ENCODE data around the gene PRKCA.
"Not testable (repeated sequence)": the region's sequence is repeated elsewhere in the genome, so short reads cannot be mapped to it uniquely, and the experiment has no call there.

PRKCA gene

DNA sequence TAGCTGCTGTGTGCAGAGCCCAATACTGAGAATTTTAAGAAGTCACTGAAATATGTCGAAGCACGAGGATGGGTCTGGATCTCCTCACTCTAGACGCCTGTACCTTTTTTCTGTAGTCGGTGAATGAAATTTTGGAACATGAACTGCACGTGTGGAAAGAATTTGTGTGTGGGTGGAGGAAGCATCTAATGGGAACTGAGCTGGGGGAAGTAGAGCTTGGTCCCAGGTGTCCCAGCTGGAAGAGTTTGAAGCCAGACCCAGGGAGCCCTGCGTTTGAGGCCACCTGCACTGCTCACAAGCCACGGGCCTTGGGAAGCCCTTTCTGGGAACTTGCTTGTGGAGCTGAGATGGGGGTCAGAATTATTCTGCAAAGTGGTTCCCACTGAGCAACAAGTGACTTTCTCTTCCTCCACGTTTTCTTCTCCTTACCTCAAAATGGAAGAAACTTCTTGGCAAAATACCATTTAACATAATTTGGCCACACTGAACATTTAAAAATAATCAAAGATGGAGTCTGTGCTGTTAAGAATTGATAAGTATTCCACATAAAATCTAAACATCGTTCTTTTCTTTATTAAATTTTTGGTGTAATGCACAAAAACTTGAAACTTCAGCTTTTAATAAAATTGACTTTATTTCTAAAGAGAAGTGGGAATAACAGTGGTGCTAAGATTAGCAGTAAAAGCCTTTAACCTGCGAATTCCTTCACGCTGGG, 163.8 kb downstream of the PRKCA start:
- no peak for DNase-seq (ENCODE audit: low read depth)

GRCh38 chr17:66466840-66467367, 164.5 kb downstream of the PRKCA start:
- DNase-seq (ENCODE audit: low read depth): no peak

- no peak for DNase-seq (ENCODE audit: low read depth)
These were observed 165.4 kb downstream of the PRKCA start for GRCh38 chr17:66467766-66468165.

- DNase-seq (ENCODE audit: low read depth): no peak
These were observed 166.1 kb downstream of the PRKCA start for GRCh38 chr17:66468241-66469087.

DNA sequence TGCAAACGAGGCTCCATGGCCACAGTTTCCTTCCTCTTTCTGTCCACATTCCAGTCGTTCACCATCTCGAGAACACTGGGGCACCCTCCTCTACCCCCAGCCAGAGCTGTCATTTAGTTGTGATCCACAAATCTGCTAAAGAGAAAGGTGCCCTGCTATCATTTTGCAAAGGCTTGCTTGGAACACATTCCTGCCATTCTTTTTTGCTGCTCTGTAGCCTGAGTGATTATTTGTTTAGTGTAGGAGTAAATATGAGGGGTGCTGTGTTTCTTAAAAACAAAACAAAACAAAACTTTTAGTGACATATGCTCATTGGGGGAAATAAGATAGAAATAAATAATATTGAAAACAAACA, 166.7 kb downstream of the PRKCA start:
- DNase-seq (ENCODE audit: low read depth): no peak

DNA sequence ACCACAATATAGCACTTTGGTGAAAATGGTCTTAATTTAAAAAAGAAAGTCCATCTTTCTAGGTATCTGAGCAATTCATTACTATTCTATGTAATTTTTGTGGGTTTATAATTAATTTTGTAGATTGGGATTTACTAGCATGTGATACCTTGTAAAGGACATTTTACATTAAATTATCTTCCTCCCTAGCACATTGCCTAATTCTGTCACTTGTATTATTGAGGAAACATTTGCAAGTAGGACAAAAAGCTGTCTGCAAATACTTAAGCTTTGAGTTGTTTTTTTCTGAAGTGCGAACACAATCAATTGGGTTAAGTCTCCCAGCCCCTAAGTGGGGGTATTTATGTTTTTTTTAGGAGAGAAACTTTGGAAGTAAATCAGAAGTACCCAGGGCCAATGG, 167.0 kb downstream of the PRKCA start:
- DNase-seq (ENCODE audit: low read depth): no peak

DNA sequence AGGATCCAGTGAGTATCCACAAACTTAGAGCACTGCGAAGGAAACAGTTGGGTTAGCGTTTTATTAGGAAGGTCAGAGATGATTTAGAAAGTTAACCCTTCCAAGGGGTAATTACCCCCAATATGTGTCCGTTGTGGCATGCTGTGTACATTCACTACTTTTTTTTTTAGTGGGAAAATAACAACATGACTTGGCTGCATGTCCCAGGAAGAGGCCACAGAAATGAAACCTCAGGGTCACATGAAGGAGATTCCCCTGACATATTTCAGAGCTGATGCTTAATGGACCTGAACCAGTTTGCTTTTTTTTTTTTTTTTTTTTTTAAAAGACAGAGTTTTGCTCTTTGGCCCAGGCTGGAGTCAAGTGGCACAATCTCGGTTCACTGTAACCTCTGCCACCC, 167.5 kb downstream of the PRKCA start:
- DNase-seq (ENCODE audit: low read depth): no peak

DNA sequence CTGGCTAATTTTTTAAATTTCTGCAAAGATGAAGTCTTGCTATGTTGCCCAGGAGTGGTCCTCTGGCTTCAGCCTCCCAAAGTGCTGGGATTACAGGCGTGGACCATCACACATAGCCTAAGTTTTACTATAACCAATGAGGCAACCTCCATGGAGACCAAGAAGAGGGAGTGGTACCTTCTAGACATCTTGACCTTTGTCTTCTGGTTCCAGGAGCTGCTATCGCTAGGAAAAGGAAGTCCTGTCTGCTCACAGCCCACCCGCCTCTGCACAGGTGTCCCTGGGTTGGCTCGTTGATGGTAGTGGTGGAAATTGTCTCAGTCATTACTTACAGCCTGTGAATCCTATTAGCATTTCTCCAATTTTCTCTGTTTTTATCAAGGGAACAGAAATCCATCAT, 169.7 kb downstream of the PRKCA start:
- DNase-seq (ENCODE audit: low read depth): no peak

DNA sequence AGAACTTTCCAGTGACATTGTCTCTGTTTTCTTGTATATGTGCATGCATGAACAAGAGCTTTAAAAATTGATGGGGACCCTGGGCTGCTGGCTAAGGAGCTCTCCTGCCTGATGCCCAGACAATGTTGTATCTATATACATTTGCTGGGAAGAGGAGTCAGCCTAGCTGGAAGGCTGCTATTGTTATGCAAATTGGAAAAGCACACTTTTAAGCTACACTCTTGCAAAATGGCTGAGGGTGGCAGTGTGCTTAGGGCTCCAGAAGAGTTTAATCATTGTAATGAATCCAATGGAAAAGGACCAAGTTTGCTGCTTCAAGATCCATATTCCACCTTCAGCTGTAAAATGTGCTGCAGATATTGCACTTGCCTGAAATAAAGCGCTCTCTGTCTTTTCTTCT, 171.8 kb downstream of the PRKCA start:
- DNase-seq (ENCODE audit: low read depth): no peak

- DNase-seq (ENCODE audit: low read depth): no peak
These were observed 172.5 kb downstream of the PRKCA start for GRCh38 chr17:66474806-66475497.

DNA sequence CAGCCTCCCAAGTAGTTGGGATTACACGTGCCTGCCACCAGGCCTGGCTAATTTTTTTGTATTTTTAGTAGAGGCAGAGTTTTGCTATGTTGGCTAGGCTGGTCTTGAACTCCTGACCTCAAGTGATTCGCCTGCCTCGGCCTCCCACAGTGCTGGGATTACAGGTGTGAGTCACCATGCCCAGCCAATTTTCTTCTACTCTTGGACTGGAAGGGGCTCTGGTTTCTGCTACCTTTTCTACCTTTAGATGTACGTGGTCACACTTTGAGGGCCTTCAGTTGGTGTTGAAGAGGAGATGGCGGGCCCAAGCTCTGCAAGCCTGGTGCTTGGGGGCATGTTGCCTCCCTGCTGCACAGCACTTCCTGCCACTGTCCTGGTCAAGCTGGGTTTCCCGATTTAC, 173.6 kb downstream of the PRKCA start:
- no peak for DNase-seq (ENCODE audit: low read depth)

DNA sequence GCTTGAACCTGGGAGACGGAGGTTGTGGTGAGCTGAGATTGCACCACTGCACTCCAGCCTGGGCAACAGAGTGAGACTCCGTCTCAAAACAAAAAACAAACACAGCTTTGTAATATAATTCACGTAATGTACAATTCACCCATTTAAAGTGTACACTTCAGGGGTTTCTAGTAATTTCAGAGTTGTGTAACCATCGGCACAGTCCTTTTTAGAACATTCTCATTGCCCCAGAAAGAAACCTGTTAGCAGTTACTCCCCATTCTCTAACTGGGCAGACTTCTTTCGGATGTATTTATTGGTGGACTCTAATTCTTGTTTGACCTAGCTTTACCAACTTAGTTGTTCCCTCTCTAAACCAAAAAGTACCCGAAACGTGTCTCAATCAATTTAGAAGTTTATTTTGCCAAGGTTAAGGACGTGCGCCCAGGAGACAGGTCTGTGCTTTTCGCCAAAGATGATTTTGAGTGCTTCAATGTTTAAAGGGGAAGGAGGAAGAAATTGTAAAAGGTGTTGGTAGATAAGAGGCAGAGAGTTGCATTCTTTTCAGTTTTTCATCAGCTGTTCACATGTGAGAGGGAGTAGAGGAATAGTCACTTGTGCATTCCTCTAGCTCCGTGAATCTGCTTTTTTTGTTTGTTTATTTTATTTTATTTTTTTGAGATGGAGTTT, 175.3 kb downstream of the PRKCA start:
- DNase-seq (ENCODE audit: low read depth): no peak

GRCh38 chr17:66479230-66479889, 176.9 kb downstream of the PRKCA start:
- DNase-seq (ENCODE audit: low read depth): not testable (repeated sequence)

DNA sequence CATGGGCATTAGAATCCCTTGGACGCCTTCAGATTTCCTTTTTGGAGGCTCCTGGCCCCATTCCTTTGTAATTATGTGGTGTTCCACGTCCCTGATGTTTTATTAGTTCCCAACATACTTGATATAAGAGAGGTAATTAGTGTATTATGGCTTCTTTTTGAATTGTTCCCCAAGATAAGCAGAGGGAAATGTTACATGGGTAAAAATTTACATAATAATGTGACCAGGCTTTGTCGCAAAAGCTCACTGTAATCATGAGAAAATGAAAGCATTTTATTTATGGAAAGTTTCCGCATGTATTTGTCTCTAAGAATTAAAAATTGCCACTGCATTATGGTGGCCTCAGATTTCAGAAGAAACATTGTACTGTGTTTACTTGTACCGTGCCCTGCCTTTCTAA, 177.8 kb downstream of the PRKCA start:
- no peak for DNase-seq (ENCODE audit: low read depth)

DNA sequence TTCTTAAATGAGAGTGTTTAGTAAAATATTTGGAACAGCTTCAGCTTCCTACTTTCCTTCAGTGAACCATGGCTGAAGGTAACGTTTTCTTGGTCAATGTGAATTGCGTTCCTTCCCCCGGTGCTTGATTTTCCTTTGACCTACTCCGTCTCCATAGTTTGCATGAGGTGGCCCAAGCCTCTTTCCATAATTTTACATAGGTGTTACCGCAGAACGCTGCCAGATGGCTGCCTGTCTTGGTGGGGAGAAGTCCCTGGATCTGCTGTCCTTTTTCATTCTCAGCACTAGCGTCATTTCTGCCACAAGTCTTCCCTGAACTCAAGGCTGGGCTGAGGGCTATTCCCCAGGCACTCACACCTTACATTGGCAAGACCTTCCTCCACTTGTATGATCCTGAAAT, 178.4 kb downstream of the PRKCA start:
- no peak for DNase-seq (ENCODE audit: low read depth)

DNA sequence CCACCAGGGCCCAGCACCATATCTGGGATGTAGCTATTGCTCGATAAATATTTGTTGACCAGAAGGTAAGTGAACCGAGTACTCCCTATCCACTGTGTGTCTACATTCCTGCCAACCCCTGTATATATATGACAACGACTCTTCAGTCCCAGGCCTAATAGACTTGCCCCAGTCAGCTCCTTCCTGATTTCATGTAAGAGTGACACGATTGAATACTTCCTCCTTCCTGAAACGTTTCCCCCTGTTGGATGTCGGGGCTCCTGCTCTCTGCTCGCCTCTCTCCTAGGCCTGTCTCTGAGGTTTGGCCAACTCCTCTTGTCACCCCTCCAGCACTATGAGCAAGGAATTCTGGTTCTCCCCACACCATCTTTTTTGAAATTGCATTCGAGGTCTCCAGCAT, 178.9 kb downstream of the PRKCA start:
- no peak for DNase-seq (ENCODE audit: low read depth)

DNA sequence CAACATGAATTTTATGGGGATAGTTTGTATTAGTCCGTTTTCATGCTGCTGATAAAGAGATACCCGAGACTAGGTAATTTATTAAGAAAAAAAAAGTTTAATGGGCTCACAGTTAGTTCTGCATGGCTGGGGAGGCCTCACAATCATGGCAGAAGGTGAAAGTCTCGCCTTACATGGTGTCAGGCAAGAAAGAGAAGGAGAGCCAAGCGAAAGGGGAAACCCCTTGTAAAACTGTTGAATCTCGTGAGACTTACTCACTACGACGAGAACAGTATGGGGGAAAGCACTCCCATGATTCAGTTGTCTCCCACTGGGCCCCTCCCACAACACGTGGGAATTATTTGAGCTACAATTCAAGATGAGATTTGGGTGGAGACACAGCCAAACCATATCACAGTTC, 181.5 kb downstream of the PRKCA start:
- DNase-seq (ENCODE audit: low read depth): no peak

DNA sequence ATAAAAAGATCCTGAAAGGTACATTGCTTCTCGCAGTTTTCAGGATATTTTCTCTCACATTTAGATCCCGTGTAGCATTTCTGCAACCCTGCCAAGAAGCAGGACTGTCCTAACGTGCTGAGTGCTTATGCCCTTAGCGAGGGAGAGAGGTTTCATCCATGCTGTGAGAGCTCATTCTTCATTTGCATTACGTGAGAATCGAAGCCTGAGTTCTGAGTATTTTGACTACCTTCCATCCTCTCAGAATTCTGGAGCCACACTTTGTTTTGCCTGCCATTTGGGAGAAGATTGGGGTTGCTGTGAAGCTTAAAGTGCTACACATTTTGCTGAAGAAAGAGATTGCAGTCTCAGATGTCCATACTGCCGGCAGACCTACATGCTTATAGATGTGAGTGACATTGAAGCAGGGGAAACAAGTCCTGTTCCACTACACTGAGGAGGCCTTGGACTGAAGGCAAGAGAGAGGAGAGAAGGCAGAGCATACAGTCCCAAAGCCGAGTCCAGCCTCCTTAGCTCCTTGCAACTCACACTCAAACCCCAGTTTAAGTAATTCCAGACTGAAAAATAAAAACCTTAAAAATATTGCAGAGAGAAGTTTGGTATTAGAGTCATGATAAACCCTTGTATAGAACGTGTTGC, 183.0 kb downstream of the PRKCA start:
- no peak for DNase-seq (ENCODE audit: low read depth)

DNA sequence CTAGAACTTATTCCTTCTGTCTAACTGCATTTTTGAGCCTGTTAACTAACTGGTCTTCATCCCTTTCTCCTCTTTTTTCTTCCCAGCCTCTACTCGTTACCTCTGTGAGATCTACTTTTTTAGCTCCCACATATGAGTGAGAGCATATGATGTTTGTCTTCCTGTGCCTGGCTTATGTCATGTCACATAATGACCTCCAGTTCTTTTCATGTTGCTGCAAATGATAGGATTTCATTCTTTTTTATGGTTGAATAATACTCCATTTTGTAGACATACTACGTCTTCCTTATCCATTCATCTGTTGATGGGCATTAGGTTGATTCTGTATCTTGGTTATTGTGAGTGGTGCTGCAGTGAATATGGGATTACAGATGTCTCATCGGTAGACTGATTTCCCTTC, 184.7 kb downstream of the PRKCA start:
- no peak for DNase-seq (ENCODE audit: low read depth)

- DNase-seq (ENCODE audit: low read depth): no peak
These were observed 185.6 kb downstream of the PRKCA start for GRCh38 chr17:66487981-66488468.

DNA sequence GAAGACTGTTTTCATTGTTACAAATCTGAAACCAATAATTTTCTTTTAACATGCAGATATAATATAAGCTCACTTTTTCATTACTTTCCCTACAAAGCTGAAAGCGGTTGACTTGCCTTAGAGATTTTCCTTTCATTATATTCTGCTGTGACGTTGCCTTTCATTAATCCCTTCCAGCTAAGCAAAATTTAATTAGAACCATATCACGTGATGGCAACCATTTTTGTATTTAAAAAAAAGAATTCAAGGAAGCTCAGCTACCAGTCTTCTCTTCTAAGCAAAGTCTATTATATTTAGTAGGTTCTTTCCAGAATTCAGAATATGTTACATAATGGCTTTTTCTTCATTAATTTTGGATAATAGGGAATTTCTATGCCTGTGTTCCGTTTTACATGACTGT, 186.5 kb downstream of the PRKCA start:
- no peak for DNase-seq (ENCODE audit: low read depth)

Data from stimulated activated CD8-positive, alpha-beta memory T cell treated with anti-CD3 and anti-CD28 coated beads, Interleukin-4, amount 100 ng/mL, for 24 hours (primary cell).